Left lobe of liver (tissue), 2 donors: Measurements from ENCODE around the gene PXDN. TPM values are rescaled to one million over a fixed set of nuclear protein-coding genes. Genes with fewer than 3 reads are reported as not detected.
"Not testable (repeated sequence)": the region's sequence is repeated elsewhere in the genome, so short reads cannot be mapped to it uniquely, and the experiment has no call there.

Experiments
- ATAC-seq: fragments of 200-7000 bp; cut with Tn5 transposase; one replicate; pipeline ENCODE4 v1.9.1; 2020; ENCODE audit warnings: mild to moderate bottlenecking, moderate library complexity
- DNase-seq: peaks from one replicate; pipeline ENCODE4 v3.0.0-alpha.2; 2020; ENCODE audit warnings: low spot score
- total RNA-seq: library from RNA; stranded (reverse); gene quantifications from one replicate; pipeline ENCODE4 v1.2.1, GENCODE V29; 2021
- donor health status: DM: no; HTN: no; CAD: no; lungs with moderate emphysema.
- donor health status: DM: no; HTN: yes; CAD: no.

PXDN gene
- total RNA-seq, 1 donor from 2014 or later = 9.4 TPM

DNA sequence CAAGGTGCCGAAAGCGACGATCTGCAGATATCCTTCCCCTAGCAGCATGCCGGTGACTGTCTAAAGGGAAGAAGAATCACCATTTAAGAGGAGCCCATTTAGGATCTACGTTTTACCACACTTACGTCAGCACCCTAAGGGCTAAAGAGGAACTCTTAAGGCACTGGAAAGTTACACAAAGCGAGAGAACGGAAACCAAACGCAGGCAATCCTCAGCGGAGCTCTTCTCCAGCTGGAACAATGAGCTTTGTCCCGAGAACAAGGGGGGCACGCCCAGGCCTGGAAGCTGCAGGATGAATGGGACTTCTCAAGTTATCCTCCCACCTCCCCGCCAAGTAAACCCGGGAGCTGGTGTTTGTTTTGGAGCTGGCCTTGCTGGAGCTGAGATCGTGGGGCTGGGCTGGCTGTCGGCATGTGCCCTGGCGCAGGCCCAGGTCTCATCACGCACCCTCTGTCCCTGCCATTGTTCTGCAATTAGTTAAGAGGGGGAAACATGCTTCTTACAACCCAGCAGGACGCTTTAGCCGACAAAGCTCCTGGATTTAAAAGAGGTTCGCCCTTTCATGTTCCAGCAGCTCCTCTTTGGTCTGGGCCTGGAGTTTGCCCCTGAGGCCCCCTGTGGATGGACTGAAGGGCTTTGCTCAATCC lies 36.4 kb downstream of the PXDN start:
- no peak for DNase-seq
- ATAC-seq = peak; percentile 63

DNA sequence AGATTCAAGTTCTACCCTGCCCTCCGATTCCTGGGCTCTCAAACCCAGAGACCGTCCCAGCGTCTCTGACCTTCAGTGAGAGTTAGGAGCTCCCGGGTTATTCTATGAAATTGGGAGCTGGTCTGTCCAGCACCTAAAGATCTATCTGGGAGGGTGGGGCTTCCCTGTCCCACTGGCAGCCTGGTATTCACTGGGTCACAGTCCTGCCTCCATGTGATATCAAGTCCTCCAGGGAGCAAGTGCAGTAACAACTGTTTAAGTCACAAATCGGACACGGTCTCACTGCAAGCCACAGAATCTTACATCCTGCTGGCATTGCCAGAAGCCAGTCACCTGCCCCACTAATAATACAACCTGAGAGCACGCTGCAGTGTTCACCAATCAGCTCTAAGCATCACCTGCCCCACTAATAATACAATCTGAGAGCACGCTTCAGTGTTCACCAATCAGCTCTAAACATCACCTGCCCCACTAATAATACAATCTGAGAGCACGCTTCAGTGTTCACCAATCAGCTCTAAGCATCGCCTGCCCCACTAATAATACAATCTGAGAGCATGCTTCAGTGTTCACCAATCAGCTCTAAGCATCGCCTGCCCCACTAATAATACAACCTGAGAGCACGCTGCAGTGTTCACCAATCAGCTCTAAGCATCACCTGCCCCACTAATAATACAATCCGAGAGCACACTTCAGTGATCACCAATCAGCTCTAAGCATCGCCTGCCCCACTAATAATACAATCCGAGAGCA lies 38.0 kb downstream of the PXDN start:
- not testable (repeated sequence) for DNase-seq, ATAC-seq

DNA sequence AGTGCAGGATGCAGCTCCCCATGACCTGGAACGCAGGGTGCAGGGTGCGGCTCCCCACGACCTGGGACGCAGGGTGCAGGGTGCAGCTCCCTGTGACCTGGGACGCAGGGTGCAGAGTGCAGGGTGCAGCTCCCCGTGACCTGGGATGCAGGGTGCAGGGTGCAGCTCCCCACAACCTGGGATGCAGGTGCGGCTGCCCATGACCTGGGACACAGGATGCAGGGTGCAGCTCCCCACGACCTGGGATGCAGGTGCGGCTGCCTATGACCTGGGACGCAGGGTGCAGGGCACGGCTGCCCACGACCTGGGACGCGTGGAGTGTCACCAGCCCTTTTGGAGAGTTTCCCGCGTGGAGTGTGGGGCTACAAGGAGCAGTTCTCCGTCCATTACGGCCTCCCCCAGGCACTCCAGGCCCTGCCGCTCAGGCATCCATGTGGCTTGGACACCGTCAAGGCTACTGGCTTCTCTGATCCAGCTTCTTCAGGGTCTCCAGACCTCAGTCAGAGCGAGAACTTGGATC lies 38.7 kb downstream of the PXDN start:
- no peak for ATAC-seq

DNA sequence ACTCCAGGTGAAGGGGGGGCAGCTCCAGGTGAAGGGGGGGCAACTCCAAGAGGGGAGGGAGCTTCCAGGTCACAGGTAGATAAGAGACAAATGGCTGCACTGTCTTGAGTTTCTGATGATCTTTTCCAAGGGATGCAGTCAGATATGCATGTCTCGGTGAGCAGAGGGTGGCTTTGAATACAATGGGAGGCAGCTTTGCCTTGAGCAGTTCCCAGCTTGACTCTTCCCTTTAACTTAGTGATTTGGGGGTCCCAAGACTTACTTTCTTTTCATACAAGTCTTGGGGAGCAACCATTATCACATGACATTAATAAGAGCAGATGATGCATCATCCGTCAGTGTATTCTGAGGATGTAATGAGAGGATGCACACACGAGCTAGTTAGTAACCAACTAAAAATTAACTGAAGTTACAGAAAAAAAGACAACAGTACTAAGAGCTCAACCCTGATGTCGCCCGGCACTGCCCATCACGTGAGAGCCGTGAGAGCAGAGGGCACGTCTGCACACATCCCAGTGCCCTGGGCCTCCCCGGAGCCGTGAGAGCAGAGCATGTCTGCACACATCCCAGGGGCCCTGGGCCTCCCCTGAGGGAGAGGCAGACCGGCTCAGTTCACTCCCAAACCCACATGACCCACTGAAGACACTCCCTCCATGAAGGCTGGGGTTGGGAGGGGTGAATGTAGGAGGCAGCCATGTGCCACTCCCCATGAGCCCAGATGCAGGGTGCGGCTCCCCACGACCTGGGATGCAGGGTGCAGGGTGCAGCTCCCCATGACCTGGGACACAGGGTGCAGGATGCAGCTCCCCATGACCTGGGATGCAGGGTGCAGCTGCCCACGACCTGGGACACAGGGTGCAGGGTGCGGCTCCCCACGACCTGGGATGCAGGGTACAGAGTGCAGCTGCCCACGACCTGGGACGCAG lies 39.4 kb downstream of the PXDN start:
- ATAC-seq (no peak), DNase-seq (no peak)

More for the DNA sequence above, 38.7 kb downstream of the PXDN start:
- DNase-seq = no peak

DNA sequence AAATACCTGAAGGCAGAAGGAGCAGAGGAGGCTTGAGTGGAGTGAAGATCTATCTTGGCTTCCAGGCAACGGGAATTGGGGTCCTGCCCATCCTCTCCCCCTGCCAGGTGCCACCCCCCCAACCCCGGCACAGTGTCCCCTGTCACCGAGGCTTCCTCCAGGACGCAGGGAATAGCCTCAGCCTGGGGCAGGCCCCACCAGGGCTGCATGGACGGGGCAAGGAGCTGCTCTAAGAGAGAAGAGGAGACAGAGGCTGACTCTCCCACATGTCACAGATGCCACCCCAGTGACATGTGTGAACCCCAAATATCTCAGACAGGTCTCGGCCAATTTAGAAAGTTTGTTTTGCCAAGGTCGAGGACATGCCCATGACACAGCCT lies 42.1 kb downstream of the PXDN start:
- ATAC-seq (no peak), DNase-seq (no peak)

DNA sequence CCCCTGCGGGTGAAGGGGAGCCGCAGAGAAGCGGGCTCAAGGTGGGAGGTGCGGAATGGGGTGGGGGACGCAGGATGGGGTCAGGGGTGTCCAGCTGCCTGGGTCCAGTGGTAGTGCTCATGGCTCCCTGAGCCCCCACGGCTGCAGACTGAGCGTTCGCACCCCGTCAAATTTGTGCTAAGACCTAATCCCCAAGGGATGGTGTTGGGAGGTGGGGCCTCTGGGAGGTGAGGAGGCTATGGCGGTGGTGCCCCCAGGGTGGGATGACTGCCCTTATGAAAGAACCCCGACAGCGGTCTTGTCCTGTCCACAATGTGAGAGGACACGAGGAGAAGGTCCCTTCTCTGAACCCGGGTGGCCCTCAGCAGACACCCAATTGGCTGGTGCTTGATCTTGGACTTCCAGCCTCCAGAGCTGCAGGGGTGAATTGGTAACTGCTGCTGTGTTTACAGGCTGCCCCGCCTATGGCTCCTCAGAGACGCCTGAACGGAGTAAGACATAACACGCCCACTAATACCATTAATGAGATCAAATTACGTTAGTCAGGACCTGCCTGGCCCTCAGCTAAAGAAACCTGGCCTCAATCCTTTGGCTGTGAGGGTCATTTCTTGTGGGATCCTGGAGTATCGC lies 42.6 kb downstream of the PXDN start:
- DNase-seq = no peak
- ATAC-seq = no peak

DNA sequence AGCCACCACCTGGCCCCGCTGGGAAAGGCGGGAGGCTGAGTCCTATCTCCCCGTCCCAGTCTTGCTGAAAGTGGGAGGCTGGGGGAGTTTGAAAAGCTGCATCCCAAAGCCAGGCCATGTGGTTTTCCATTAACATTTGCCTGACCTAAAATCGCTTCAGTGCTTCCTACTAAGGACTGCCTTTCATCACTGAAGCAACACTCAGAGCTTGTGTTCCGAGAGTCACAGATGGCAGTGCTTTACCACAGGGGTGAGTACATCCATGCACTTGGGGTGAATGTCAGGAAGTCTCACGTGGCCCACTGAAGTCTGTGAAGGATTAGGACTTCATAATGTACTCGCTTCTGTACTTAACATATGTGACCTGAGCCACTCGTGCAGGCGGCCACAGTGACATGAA lies 43.3 kb downstream of the PXDN start:
- DNase-seq = no peak
- ATAC-seq = no peak

DNA sequence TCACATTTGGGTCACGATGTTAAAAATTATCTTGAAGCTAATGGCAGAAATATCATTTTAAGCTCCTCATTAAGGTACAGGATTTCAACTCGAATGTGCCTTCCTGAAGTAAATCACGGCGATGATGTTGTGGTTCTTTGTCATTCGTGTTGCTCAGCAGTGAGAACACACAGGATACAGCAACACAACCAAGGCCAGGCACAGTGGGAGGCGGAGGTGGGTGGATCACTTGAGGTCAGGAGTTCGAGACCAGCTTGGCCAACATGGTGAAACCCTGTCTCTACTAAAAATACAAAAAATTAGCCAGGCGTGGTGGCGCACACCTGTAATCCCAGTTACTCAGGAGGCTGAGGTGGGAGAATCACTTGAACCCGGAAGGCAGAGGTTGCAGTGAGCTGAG lies 43.9 kb downstream of the PXDN start:
- not testable (repeated sequence) for DNase-seq, ATAC-seq

DNA sequence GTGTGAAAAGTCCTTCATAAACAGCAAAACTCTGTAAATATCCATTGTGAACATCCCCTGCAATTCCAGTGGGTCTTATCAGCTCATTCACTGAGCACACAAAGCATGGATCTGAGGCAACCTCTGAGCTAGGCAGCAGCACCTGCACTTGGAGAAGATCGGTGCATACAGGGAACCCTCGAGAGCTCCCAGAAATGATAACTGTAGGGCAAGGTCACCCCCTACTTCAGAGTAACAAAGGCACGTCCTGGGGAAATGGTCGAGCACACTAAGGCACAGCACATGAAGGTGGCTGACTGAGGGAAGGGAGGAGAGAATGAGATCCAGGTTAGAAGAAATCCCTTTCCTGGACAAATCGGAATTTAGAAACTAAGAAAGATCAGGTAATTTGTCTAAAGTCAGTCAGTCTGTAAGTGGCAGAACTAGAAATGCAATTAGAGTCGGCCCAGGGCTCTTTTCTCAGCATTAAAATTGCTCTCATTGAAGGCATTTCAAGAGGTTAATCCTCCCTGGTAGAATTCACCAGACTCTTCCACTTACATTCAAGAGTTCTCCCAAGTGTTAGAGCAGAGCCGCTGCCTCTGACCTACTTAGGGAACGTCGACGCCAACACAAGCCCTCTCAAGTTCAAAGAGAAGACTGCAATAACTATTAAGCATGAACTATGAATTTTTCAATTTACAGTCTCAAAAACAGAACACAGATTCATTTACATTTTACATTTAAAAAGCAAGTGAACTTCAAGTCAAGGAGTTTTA lies 45.9 kb downstream of the PXDN start:
- no peak for ATAC-seq
- peak; percentile 14 for DNase-seq

DNA sequence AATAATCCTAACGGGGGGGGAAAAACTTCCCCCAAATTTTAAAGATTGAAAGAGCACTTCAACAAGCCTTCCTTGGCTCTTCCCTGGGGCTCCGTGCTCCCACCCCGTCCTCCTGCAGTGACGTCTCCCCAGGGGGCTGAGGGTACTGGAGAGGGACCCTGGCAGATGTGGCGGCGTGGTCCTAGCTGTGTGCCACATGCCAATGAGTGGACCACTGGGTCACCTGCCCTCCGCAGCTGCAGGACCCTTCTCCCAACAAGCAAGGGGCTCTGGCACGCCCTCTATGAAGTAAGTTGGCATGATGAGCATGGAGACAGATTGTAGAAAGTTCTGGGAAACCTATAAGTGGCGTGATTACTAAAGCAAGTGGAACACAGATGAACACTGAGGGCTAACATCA lies 46.7 kb downstream of the PXDN start:
- DNase-seq = no peak

DNA sequence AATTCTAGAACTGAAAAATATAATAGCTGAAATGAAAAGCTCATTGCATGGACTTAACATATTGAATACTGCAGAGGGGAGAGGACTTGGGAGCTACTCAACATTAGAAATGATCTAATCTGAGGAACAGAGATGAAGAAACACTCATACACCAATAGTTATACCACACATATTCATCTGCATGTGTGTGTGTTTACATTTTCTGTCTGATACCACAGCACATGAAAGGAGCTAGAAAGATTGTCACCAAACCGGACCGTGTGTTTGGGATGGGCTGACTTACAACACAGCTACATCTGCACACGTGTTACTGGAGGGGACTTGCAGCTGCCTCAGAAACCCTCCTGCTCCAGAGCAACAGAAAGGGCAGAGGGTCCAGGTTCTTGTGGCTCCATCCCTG lies 47.8 kb downstream of the PXDN start:
- ATAC-seq (no peak), DNase-seq (no peak)

More for the DNA sequence above, 46.7 kb downstream of the PXDN start:
- ATAC-seq = no peak

DNA sequence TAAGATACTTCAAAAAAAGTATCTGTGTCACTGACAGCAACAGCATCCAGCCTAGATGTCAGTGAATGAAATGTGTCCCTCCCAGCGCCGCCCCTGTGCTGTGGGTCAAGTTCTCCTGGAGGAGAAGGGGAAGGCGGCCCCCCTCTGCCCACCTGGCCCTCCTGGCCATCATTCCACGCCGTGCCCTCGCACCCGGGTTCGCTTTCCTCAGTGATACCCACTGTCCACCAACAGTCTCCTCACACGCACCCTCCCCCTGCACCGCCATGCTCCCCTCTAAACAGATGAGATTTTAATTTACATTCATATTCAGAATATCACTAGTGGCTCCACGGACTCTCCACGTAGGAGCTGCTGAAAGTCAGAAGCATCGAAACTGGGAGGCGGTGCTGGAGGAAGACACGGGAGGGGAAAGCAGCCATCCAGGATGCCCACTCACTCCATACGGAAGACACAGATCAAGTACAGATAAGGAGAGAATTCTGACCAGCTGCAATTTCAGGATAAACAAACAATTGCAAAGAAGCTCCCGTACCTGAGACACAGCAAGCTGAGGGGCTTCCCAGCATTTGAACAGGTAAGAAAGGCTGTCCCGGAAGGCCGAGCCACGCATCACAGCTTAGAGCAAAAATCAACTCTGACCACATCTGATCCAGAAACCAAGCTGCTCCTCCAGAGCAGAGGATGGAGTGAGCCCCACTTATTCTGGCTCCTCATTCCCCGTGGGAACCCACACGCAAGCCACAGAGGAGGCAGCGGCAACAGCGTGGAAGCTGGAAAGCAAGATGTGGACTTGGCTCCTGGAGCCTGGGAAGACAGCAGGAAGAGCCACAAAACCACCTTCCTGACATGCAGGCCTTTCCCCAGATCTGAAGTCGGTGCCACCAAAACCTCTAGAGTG lies 49.7 kb downstream of the PXDN start:
- ATAC-seq (no peak), DNase-seq (peak; percentile 23)

DNA sequence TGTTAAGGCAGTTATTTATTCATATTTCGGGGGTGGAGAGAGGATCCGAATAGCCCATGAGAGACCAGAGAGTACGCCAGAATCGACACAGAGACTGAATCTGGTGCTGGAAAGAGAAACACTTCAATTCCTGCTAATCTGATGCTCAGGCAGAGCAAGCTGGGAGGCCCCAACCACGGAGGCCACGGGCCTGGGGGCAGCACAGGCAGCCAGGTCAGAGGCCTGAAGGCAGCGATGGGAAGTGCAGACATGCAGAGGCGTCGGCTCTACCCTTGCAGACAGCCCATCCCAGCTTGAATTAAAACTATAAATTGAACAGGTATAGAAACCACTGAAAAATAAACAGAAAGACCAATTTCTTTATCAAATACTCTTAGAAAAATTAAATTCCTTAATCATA lies 50.6 kb downstream of the PXDN start:
- no peak for ATAC-seq
- peak; percentile 21 for DNase-seq

DNA sequence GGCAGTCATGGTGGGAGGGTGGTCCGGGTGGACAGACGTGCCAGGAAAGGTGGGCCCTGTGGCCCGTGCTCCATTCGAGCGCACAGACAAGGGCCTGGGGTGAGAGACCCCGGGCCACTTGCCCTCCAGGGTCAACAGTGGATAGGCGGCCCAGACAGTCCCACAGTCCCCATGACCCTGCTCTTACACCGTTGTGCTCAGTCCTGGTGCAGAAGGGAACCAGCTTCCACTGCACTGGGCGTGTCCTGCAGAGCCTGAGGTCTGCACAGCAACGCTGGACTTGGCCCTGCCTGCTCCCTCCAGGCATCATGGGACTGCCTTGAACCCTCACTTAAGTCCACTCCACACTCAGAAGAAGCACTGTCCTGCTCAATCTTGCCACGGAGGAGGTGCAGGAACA lies 52.0 kb downstream of the PXDN start:
- DNase-seq = peak; percentile 21
- ATAC-seq = no peak

DNA sequence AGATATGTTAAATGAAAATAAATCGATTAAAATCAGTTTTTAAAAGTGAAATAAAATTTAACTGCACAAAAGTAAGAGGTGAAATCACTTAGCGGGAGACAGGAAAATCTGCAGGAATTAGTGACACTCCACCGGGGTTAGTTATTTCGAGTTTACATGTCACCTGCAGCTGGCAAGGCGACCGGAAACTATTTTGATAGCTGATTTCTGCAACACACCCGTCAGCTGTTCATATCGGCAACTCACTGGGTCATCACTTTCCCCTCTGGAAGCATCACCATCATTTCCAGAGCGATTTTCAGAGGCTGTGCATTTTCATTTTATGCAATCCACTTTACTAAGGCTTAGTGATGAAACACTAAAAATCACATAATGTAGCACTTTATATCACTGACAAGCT lies 52.9 kb downstream of the PXDN start:
- ATAC-seq = no peak

DNA sequence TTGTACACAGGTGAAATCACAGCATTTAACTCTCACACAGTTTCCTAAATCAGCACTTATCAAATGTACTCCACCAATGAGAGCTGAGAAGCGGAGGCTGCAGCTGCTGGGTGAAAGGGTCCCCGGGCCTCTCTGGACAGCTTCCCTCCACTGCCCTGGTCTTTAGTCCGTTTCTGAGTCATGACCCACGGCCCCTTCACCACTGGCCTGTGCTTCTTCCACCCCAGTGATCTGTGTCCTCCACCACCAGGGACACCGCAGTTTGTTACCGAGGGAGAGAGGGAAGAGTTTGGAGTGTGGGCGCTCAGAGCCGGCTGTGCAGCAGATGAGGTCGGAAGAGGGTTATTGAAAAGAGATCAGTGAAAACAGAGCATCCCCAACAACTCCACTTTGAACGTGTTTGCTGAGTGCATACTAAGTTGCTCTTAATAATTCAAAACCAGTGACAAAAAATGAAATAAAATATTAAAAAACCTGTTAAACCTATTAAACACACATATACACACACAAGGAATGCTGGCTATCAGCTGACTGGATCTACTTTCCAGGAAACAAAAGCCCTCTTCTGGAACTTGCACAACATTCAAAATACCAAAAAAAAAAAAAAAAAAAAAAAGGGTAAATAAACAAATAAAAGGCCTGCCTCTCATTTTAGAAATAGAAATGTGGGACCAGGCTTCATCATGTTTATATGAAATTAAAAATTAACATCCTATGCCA lies 54.1 kb downstream of the PXDN start:
- ATAC-seq = no peak
- peak; percentile 32 for DNase-seq

More for the DNA sequence above, 52.9 kb downstream of the PXDN start:
- DNase-seq = peak; percentile 32

DNA sequence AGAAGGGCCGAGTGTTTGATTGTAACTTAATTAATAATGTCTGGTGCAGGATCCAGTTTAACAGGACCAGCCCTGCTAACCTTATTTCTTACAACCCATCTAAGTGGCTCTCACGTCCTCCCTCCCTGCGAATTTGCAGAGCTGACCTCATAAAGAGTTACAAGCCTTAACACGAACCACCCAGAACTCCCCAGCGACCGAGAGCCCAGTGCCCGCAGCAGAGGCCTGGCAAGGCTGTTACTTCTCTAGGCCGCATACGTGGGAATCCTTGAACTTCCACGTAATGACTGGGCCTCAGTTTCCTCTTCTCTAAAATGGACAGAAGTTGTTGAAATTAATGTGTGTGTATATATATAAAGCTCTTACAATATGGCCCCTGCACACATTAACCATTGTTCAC lies 55.5 kb downstream of the PXDN start:
- ATAC-seq (no peak), DNase-seq (no peak)

DNA sequence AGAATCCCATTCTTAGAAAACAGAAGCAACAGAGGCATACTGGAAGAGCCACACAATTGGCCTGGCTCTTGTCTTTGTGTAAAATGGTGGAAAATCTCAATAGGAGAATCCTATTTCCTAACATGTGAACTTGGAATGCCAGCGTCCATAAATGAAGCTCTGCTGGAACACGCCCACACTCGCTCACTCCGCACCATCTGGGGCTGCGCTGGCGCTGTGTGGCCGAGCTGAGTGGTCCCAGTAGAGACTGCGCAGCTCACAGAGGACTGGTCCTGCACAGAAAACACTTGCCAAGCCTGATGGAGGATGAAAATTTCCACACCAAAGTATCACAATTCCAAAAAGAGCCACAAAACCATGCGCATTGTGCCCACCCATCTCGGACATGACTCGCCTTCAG lies 56.2 kb downstream of the PXDN start:
- DNase-seq (peak; percentile 28), ATAC-seq (no peak)
